AG09319 (cell line): ENCODE measurements around the gene ZSWIM6.

Source experiments
- DNase-seq: peaks from one replicate; pipeline ENCODE4 v3.0.0-alpha.2; 2010; ENCODE audit warnings: low read depth; ENCODE audit errors: extremely low read depth
- CTCF ChIP-seq: IDR thresholded peaks from 2 replicates; pipeline ENCODE4 v1.5.1; 2011; ENCODE audit warnings: low read depth, mild to moderate bottlenecking, inconsistent platforms, low read length, moderate library complexity

Gene ZSWIM6

GRCh38 chr5:61461926-61462325 is 129.9 kb downstream of the ZSWIM6 start:
- no peak for DNase-seq
- no peak for TF ChIP-seq CTCF

- TF ChIP-seq CTCF, result no peak
- no peak for DNase-seq
These were observed 131.5 kb downstream of the ZSWIM6 start for GRCh38 chr5:61463596-61463995.

GRCh38 chr5:61464512-61464911 is 132.5 kb downstream of the ZSWIM6 start:
- no peak for TF ChIP-seq CTCF

GRCh38 chr5:61465066-61465465 is 133.0 kb downstream of the ZSWIM6 start:
- no peak for DNase-seq
- TF ChIP-seq CTCF, result no peak

More at GRCh38 chr5:61464512-61464911, 132.5 kb downstream of the ZSWIM6 start:
- DNase-seq, result no peak

- no peak for TF ChIP-seq CTCF
- no peak for DNase-seq
These were observed 133.4 kb downstream of the ZSWIM6 start for GRCh38 chr5:61465496-61465895.

GRCh38 chr5:61466017-61466416 is 134.0 kb downstream of the ZSWIM6 start:
- no peak for TF ChIP-seq CTCF
- DNase-seq, result no peak

- DNase-seq, result peak; percentile 4
- TF ChIP-seq CTCF, result no peak
These were observed 135.9 kb downstream of the ZSWIM6 start for GRCh38 chr5:61467766-61468482.
